Aorta (tissue), 5 donors: ENCODE results near the gene BARHL2. TPM values are rescaled to one million over a fixed set of nuclear protein-coding genes. Genes with fewer than 3 reads are reported as not detected.

Experiments
- ATAC-seq: fragments of 200-7000 bp; cut with Tn5 transposase; one replicate; pipeline ENCODE4 v1.9.1; 2022; ENCODE audit warnings: moderate library complexity; ENCODE audit not compliant: low FRiP score
- DNase-seq, 2 donors: peaks; one replicate each; pipeline ENCODE4 v3.0.0-alpha.2; 2020
- H3K27ac ChIP-seq, 2 donors: one replicate each; pipeline ENCODE4 v1.5.1; 2013; ENCODE audit warnings: low read length in 2 of 2, mild to moderate bottlenecking in 2 of 2, moderate library complexity in 2 of 2, control low read depth in 1 of 2, inconsistent platforms in 1 of 2, low read depth in 1 of 2
- H3K27me3 ChIP-seq, 2 donors: one replicate each; pipeline ENCODE4 v1.6.1; 2013; ENCODE audit warnings: control low read depth in 1 of 2, low read length in 1 of 2, mild to moderate bottlenecking in 1 of 2, moderate library complexity in 1 of 2; ENCODE audit not compliant: insufficient read depth in 2 of 2, control insufficient read depth in 1 of 2
- H3K36me3 ChIP-seq, 2 donors: one replicate each; pipeline ENCODE4 v1.6.1; 2013; ENCODE audit warnings: control low read depth in 1 of 2, low read length in 1 of 2, mild to moderate bottlenecking in 1 of 2; ENCODE audit not compliant: insufficient read depth in 2 of 2, control insufficient read depth in 1 of 2
- H3K4me1 ChIP-seq, 2 donors: one replicate each; pipeline ENCODE4 v1.6.1; 2013; ENCODE audit warnings: low read length in 2 of 2, control low read depth in 1 of 2, mild to moderate bottlenecking in 1 of 2, moderate library complexity in 1 of 2; ENCODE audit not compliant: insufficient read depth in 2 of 2, control insufficient read depth in 1 of 2
- H3K4me3 ChIP-seq, 2 donors: one replicate each; pipeline ENCODE4 v1.5.1; 2013; ENCODE audit warnings: low read length in 2 of 2, control low read depth in 1 of 2, mild to moderate bottlenecking in 1 of 2
- H3K9me3 ChIP-seq: one replicate; pipeline ENCODE4 v1.6.1; 2013; ENCODE audit warnings: mild to moderate bottlenecking, low read length; ENCODE audit not compliant: control insufficient read depth
- WGBS, 2 donors: extraction: QIAGEN DNeasy Blood & Tissue Kit; methylation state at CpG; one replicate each; pipeline ENCODE4 v1.1.7; 2013; 5-methylcytosine and 5-hydroxymethylcytosine counted together
- intact Hi-C, 2 donors: fragments of 100-400 bp; cut with DNase I; formaldehyde crosslinking; loops; one replicate each; pipeline versions ENCODE4 v1.14.2 to v1.15.0; 2022
- polyA plus RNA-seq, 2 donors: library from polyadenylated mRNA; stranded (reverse); fragments of 200-250 nt; gene quantifications; one replicate each; pipeline ENCODE4 v1.2.3, GENCODE V29; 2013
- total RNA-seq, 2 donors: library from RNA; stranded (reverse); fragmentation: NEBNext Ultra II Directional; extraction: Animal tissue kit (Norgen Biotek cat#: 25700); gene quantifications; one replicate each; pipeline ENCODE4 v1.2.1, GENCODE V29; 2021
- donor health status: healthy with polysubstance abuse.
- donor health status: Bipolar disorder and iron deficiency.
- donor health status: DM: no; HTN: no; CAD: no.
- donor health status: DM: no; HTN: no; CAD: no.
- donor health status: DM: yes; HTN: yes; CAD: no.

The BARHL2 gene
- total and polyA plus RNA-seq, 4 donors, result not detected

DNA sequence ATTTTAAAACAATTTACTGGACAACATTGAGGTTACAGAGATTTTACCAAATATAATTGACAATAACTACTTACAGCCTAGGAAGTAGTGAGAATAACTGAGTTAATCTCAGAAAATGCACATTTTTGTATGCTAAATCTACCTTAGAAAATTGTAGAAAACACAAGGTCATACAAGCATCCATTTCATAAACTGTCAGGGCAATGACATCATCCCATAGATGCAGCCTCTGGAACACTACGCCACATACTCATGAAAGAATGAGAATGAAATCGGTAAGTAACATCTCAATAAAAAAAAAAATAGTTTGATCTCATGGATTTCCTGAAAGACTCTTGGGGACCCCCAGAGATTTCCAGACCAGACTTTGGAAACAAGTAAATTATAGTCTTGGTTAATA lies 28.9 kb upstream of the BARHL2 start:
- Histone ChIP-seq H3K27me3 (peaks cover 0 to 7% of the 10 kb centered on the region in 2 donors), H3K4me3 (no peak overlapping the region), H3K4me1 (no peaks in the 10 kb centered on the region), H3K36me3 (no peaks in the 10 kb centered on the region), H3K9me3 (peaks cover 5% of the 10 kb centered on the region), H3K27ac (no peak overlapping the region)
- intact Hi-C loops, result no loop called here
- ATAC-seq (no peak), DNase-seq (no peak)
- WGBS, 2 donors, result 92 to 97% methylated on average over 2 of the region's 2 CpGs

DNA sequence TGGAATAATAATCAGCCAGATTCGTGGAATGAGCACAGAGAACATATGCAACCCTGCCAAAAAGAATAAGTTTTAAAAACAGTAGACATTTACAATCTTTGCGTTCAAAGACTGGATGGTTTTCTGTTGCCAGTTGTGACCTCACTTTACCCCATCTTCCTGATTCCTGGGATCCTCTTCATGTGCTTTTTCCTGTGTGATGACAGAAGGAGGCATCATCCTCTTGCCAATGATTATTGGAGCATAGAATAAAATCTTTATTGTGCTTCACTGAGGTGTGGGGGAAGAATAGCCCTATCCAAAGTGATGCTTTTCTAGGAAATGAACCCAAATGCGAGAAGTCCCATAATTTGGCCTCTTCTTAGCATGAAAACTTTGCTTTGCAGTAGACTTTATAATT lies 15.0 kb upstream of the BARHL2 start:
- DNase-seq, result no peak
- Histone ChIP-seq H3K27ac (no peak overlapping the region), H3K4me1 (no peaks in the 10 kb centered on the region), H3K4me3 (no peak overlapping the region), H3K9me3 (no peaks in the 10 kb centered on the region), H3K36me3 (no peaks in the 10 kb centered on the region), H3K27me3 (peaks cover 0 to 9% of the 10 kb centered on the region in 2 donors)
- no peak for ATAC-seq
- WGBS, 2 donors, result 31 to 46% methylated on average over 3 of the region's 3 CpGs
- intact Hi-C loops, result no loop called here

DNA sequence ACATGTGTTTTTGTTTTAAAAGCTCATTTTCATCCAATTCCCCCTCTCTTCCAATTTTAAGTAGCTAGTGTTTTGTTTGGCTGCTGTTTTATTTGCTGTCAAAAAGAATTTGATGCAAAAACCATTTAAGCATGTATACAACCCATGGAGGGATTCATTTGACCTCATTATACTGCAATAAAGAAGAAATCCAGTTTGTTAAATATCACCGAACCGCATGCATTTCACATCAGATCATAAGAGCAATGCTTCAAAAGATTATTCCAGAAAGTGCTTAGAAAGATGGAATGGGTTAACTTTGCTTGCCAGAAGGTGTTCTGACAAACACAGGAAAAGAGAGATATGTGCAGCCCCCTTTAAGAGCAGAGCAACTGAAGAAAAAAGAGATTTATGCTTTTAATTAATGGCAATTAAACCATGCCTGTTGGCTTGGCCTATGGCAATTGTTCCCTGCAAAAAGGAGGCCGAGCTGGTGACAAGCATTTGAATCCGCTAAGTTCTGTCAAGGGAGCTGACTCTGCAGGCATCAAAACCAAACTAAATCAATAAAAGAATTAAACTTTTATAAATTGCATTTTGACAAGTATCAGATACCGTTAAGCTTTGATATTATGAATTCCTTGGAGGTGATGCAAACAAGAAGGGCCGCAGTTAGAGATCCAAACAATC lies 14.4 kb upstream of the BARHL2 start:
- ATAC-seq (no peak), DNase-seq (no peak)
- Histone ChIP-seq H3K36me3 (no peaks in the 10 kb centered on the region), H3K9me3 (no peaks in the 10 kb centered on the region), H3K4me3 (no peak overlapping the region), H3K4me1 (no peaks in the 10 kb centered on the region), H3K27me3 (peaks cover 0 to 9% of the 10 kb centered on the region in 2 donors), H3K27ac (no peak overlapping the region)
- intact Hi-C loops, result no loop called here
- 53 to 62% methylated on average over 6 of the region's 6 CpGs for WGBS, 2 donors

GRCh38 chr1:90730243-90731022 lies 13.3 kb upstream of the BARHL2 start:
- 5 to 8% methylated on average over 51 of the region's 51 CpGs for WGBS, 2 donors
- intact Hi-C loops, result no loop called here
- Histone ChIP-seq H3K4me3 (no peak overlapping the region), H3K36me3 (no peaks in the 10 kb centered on the region), H3K27me3 (peaks cover 0 to 9% of the 10 kb centered on the region in 2 donors), H3K27ac (no peak overlapping the region), H3K4me1 (no peaks in the 10 kb centered on the region), H3K9me3 (no peaks in the 10 kb centered on the region)
- no peak for ATAC-seq
- DNase-seq, result no peak

DNA sequence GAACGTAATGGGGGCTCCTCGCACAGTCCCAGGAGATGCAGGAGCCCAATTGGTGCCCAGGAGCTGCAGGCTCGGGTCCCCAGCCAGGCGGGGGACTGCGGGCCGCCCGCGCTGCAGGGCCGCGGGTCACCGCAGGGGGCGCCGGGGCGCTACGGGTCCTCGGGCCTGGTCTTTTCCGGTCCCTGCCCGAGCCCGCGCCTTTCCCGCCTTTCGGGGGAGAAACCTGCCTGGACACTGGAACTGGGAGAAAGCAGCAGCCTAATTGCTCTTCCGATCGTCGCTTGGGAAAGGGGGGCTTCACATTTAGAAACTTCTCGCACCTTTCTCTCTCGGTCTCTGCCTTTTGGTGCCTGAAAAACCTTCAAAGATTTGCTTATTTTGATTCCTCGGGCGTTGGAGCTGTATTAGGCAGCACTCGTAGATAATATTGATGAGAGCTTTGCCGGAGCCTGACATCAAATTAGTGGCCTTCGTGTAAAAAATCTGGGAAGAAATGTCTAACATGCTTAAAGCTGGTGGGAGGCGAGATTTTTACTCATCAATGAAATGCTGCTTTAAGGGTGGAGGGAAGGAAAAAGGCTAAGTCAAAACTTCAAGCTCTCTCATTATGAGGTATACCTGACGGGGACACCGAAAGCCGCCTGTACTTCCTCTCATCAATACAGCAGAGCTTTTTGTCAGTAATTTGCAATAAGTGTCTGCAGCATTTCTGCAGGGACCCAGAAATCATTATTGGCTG lies 12.6 kb upstream of the BARHL2 start:
- DNase-seq (no peak), ATAC-seq (no peak)
- intact Hi-C loops, result no loop called here
- Histone ChIP-seq H3K4me1 (no peaks in the 10 kb centered on the region), H3K27me3 (peaks cover 0 to 11% of the 10 kb centered on the region in 2 donors), H3K4me3 (no peak overlapping the region), H3K27ac (no peak overlapping the region), H3K36me3 (no peaks in the 10 kb centered on the region), H3K9me3 (no peaks in the 10 kb centered on the region)
- 16 to 19% methylated on average over 36 of the region's 36 CpGs for WGBS, 2 donors

- 15 to 18% methylated on average over 25 of the region's 25 CpGs for WGBS, 2 donors
- no peak for DNase-seq
- Histone ChIP-seq H3K9me3 (peaks cover 3% of the 10 kb centered on the region), H3K36me3 (no peaks in the 10 kb centered on the region), H3K4me1 (no peaks in the 10 kb centered on the region), H3K27ac (no peak overlapping the region), H3K4me3 (no peak overlapping the region), H3K27me3 (peaks cover 0 to 15% of the 10 kb centered on the region in 2 donors)
- ATAC-seq, result no peak
- intact Hi-C loops, result no loop called here
These were observed 11.6 kb upstream of the BARHL2 start for GRCh38 chr1:90728502-90729287.

DNA sequence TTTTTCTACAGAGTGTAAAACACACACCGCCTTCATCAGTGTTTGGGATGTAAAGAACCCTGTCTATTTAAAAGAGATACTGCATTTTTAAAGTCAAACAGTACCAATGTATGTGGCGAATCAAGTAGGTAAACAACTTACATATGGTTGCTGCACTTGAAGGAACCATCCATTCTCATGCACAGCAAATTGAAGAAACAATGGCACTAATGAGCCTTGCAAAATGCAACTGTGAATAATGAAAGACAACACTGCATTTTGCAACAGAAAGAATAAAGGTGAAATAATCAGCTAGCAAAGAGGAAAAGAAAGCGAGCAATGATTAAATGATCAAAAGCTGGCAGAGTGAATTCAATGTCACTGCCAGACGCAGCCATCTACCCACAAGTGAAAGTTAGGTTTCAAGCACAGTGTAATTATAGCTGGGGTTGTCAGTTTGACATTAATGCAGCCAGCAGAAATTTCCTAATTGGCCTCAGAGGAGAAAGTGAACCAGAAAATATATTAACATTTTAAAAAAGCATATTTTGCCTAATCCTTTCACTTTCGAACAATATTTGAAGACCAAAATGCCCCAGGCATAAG lies 10.9 kb upstream of the BARHL2 start:
- intact Hi-C loops, result no loop called here
- H3K27me3 ChIP-seq, result peaks cover 0 to 17% of the 10 kb centered on the region in 2 donors
- no peaks in the 10 kb centered on the region for H3K4me1 ChIP-seq
- peaks cover 3% of the 10 kb centered on the region for H3K9me3 ChIP-seq
- no peak for DNase-seq
- H3K27ac ChIP-seq, result no peak overlapping the region
- 64 to 78% methylated on average over 5 of the region's 5 CpGs for WGBS, 2 donors
- ATAC-seq, result no peak
- no peak overlapping the region for H3K4me3 ChIP-seq
- no peaks in the 10 kb centered on the region for H3K36me3 ChIP-seq

DNA sequence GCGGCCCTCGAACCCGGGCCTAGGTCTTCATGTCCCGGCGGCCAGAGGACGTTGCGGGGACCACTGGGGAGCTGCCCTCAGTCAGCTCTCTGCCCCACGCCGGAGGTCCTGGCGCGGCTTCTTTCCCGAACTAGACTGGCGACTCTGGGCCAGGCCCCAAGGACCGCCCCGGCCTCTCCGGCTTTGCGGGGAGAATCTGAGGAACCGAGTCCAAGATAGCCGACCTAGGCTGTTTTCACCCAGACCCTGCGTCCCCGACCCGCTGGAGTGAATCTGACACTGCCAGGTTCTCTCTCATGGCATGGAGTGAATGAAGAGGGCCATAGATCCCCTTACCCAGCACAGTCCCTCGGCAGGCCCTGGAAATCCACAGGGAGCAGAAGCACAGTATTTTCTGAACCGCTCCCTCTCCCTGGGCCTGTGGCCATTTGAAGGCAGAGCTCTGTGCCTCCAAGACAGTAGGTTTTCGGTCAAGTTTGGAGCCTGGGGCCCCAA lies 9.9 kb upstream of the BARHL2 start:
- intact Hi-C loops, result no loop called here
- Histone ChIP-seq H3K27me3 (peaks cover 0 to 17% of the 10 kb centered on the region in 2 donors), H3K27ac (no peak overlapping the region), H3K4me3 (no peak overlapping the region), H3K4me1 (no peaks in the 10 kb centered on the region), H3K36me3 (no peaks in the 10 kb centered on the region), H3K9me3 (peaks cover 3% of the 10 kb centered on the region)
- no peak for DNase-seq
- WGBS, 2 donors, result 25 to 34% methylated on average over 25 of the region's 25 CpGs
- ATAC-seq, result peak; percentile 11
